ENCODE measurements around the gene MATN4. TPM values are rescaled to one million over a fixed set of nuclear protein-coding genes. Genes with fewer than 3 reads are reported as not detected.

Gene MATN4
- total and polyA plus RNA-seq, 2 of the 13 experiments (the other 11 are each of a cell fraction or from before 2014, with no cell fraction given) = not detected

GRCh38 chr20:45306431-45306982, 1.6 kb downstream of the MATN4 start, which contains the start of gene RBPJL (continued):
- no peak for TF ChIP-seq BCL3 (CRISPR knock-in tag; IDR thresholded peaks at IDR 0.05)
- TF ChIP-seq GATAD2A (CRISPR knock-in tag; IDR thresholded peaks at IDR 0.05) = 0 out of 2 replicates have a peak, but pooled peaks have one; percentile 12
- TF ChIP-seq MAX (IDR thresholded peaks at IDR 0.05) = peak; percentile 61; the same call in 1 of the 2 replicates
- TF ChIP-seq YY1 (IDR thresholded peaks at IDR 0.05; ENCODE audit: insufficient read depth, insufficient replicate concordance, low read depth, low read length) = peak; percentile 39
- TF ChIP-seq ATF6 (CRISPR knock-in tag; conservative IDR thresholded peaks at IDR 0.05) = no peak
- TF ChIP-seq TSC22D2 (CRISPR knock-in tag; IDR thresholded peaks at IDR 0.05; ENCODE audit: borderline replicate concordance) = peak; percentile 14; the same call in 1 of the 2 replicates
- peak; percentile 66; the same call in 1 of the 2 replicates for TF ChIP-seq ZNF225 (CRISPR knock-in tag; IDR thresholded peaks at IDR 0.05)
- no peak for TF ChIP-seq REL (CRISPR knock-in tag; conservative IDR thresholded peaks at IDR 0.05)
- 0 out of 2 replicates have a peak, but pooled peaks have one; percentile 24 for TF ChIP-seq RELA (CRISPR knock-in tag; IDR thresholded peaks at IDR 0.05)
- no peak for TF ChIP-seq ZNF530 (CRISPR knock-in tag; IDR thresholded peaks at IDR 0.05; ENCODE audit: low read depth)
- peak; percentile 40; the same call in 1 of the 2 replicates for TF ChIP-seq POGZ (CRISPR knock-in tag; IDR thresholded peaks at IDR 0.05)
- TF ChIP-seq ZNF605 (CRISPR knock-in tag; IDR thresholded peaks at IDR 0.05) = 0 out of 2 replicates have a peak, but pooled peaks have one; percentile 44
- 0 out of 2 replicates have a peak, but pooled peaks have one; percentile 51 for TF ChIP-seq ETV6 (CRISPR knock-in tag; conservative IDR thresholded peaks at IDR 0.05)
- TF ChIP-seq ZNF574 (CRISPR knock-in tag; IDR thresholded peaks at IDR 0.05) = peak; percentile 43; the same call in 1 of the 2 replicates
